Measurements from ENCODE around the gene PCCA.

The PCCA gene

DNA sequence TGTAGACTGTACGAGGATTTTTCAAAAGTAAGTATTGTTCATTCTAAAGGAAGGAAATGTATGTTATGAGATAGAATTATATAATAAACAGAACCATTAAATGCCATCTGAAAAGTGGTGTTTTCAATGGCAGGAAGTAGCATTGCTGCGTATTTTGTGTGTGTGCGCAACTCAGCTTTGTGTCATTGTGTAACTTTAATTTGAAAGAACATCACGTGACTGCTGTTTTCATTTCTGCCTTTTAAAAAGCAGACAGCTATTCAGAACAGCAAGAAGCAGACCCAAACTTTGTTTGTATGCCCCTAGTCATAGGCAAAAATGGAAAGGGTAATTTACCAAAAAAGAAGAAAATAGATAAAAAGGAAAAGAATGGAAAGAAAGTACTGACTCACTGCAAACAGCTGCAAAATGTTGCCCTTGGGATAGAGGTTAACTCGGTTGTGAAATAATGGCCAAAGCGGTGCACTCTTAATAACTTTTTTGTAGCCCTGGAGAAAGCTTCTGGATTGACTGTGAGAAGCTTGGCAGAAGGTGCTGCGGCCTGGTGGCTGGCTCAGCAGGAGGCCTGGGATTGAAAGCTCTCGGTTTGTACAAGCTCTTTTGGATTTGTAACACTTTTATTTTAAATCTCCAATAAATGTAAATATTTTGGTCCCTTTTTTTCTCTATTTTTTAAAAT, 402.4 kb downstream of the PCCA start:
- no peak for TF ChIP-seq GATA1 (IDR thresholded peaks at IDR 0.05; ENCODE audit: low read depth, low read length)
- no peak for TF ChIP-seq POLR2A (IDR thresholded peaks at IDR 0.05; ENCODE audit: low read length)
- DNase-seq, result no peak

DNA sequence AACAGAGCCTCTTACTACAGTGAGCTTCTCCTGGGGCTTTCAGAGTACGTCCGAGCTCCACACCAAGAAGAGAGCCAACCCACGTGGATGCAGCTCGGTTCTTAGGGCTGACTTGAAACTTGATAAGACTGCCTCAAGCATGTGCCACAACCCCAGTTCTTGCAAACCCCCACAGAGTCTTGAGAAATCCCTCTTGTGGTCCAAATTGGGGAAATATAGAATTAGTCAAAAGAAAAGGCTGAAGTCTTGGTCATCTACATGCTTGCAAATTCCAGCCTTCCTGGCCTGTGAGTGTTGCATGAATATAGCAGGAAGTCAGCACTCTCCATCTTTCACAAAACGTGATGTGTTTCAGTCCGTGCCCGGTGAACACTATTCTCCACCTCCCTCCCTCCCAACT, 404.5 kb downstream of the PCCA start:
- TF ChIP-seq GATA1 (IDR thresholded peaks at IDR 0.05; ENCODE audit: low read depth, low read length) (no peak), POLR2A (IDR thresholded peaks at IDR 0.05; ENCODE audit: low read length) (no peak)
- no peak for DNase-seq

- TF ChIP-seq GATA1 (IDR thresholded peaks at IDR 0.05; ENCODE audit: low read depth, low read length), result no peak
- no peak for TF ChIP-seq POLR2A (IDR thresholded peaks at IDR 0.05; ENCODE audit: low read length)
- DNase-seq, result no peak
Measured at GRCh38 chr13:100495455-100495854, 406.6 kb downstream of the PCCA start.

GRCh38 chr13:100497389-100497788, 408.5 kb downstream of the PCCA start:
- TF ChIP-seq POLR2A (IDR thresholded peaks at IDR 0.05; ENCODE audit: low read length) (no peak), GATA1 (IDR thresholded peaks at IDR 0.05; ENCODE audit: low read depth, low read length) (no peak)
- DNase-seq, result no peak

GRCh38 chr13:100502446-100502845, 413.6 kb downstream of the PCCA start:
- TF ChIP-seq POLR2A (IDR thresholded peaks at IDR 0.05; ENCODE audit: low read length), result no peak
- no peak for TF ChIP-seq GATA1 (IDR thresholded peaks at IDR 0.05; ENCODE audit: low read depth, low read length)
- no peak for DNase-seq

GRCh38 chr13:100503622-100504021, 414.7 kb downstream of the PCCA start:
- TF ChIP-seq GATA1 (IDR thresholded peaks at IDR 0.05; ENCODE audit: low read depth, low read length) (no peak), POLR2A (IDR thresholded peaks at IDR 0.05; ENCODE audit: low read length) (no peak)
- no peak for DNase-seq

GRCh38 chr13:100506154-100506553, 417.3 kb downstream of the PCCA start:
- TF ChIP-seq POLR2A (IDR thresholded peaks at IDR 0.05; ENCODE audit: low read length) (no peak), GATA1 (IDR thresholded peaks at IDR 0.05; ENCODE audit: low read depth, low read length) (no peak)

DNA sequence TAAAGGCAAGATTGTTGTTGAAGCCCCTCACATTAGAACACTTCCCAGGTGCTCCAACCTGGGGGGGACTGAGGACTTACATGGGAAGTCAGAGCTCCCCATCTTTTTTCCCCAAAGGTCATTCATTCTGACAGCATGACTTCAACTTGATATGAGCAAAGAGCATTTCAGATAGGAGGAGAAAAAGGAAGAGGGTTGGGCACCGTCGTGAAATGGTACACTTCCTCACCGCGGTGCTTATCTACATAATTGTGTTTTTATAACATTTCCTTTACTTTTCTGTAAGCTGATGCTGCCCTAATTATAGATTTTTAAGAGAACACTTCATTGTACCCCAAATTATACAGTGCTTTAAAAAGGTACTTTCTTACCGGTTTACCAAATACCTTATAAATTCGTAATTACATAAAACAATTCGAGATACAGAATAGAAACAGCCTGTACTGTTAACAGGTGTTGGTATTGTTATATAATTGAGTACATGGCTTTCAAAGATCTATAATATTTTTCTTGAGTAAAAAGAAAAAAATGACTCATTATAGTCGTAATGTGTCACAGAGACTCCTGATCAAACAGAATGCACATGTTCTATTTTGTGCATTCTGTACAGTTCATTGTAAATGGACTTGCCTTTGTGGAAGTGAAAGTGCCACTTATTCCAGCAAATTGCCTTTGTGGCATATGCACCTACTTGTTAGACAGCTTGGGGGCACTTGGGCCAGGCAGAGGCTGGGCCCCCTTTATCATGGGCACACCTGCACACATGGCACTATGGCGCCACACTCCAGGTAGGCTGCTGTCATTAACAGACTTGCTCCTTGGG, 417.9 kb downstream of the PCCA start:
- no peak for DNase-seq
- TF ChIP-seq GATA1 (IDR thresholded peaks at IDR 0.05; ENCODE audit: low read depth, low read length), result no peak
- no peak for TF ChIP-seq POLR2A (IDR thresholded peaks at IDR 0.05; ENCODE audit: low read length)

More at GRCh38 chr13:100506154-100506553, 417.3 kb downstream of the PCCA start:
- DNase-seq, result no peak

- TF ChIP-seq GATA1 (IDR thresholded peaks at IDR 0.05; ENCODE audit: low read depth, low read length) (no peak), POLR2A (IDR thresholded peaks at IDR 0.05; ENCODE audit: low read length) (no peak)
- no peak for DNase-seq
Measured at GRCh38 chr13:100508455-100508854, 419.6 kb downstream of the PCCA start.

- DNase-seq, result no peak
- TF ChIP-seq GATA1 (IDR thresholded peaks at IDR 0.05; ENCODE audit: low read depth, low read length) (no peak), POLR2A (IDR thresholded peaks at IDR 0.05; ENCODE audit: low read length) (no peak)
Measured at GRCh38 chr13:100508996-100509395, 420.1 kb downstream of the PCCA start.

DNA sequence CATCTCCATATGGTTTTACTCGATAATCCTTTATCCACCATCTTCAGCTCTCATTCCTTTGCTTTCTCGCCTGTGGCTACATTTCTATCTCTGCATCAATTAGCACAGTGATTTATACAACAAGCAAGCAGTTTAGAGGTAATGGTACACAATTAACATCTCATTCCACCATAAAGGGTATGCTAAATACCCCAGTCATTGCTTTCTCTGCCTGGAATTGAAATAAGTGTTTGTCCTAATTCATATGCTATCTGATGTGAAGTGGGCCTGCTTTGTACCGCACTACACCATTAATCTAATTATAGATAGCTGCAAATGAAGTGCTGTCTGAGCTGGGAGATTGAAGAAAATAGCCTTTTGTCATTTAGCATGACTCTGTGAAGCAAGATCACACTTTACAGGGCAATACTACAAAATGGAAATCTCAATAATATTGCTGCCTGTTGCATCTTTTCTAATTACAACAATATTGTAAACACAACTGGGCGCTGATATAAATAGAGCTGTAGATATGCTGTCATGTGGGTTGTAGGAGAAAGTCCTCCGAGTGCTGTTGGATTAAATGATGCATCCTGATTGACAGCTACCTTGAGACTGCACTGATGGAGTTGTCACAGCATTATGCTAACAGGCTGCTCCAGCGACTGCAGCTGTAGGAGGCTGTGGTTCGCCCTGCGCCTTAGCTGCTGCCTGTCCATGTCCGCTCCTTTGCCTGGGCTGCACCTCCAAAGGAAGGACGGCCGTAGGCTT, 421.5 kb downstream of the PCCA start:
- no peak for TF ChIP-seq GATA1 (IDR thresholded peaks at IDR 0.05; ENCODE audit: low read depth, low read length)
- TF ChIP-seq POLR2A (IDR thresholded peaks at IDR 0.05; ENCODE audit: low read length), result no peak
- no peak for DNase-seq

DNA sequence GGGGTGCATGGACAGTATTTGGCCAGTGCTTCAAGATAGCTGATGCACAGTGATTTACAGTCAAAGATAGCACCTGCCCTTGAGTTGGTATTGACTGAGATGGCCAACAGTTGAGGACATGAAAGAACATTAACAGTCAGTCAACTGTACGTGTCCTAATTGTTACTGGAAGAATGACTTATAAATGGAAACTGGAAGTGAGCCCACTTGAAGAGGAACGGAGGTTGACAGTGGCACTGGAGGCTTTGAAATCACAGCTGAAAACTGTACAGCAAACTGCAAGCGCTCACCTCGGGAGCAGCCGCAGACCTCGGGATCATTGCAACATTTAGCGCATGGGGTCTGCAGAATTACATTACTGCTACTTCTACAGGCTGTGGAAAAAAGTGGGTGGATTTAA, 422.6 kb downstream of the PCCA start:
- TF ChIP-seq GATA1 (IDR thresholded peaks at IDR 0.05; ENCODE audit: low read depth, low read length), result no peak
- no peak for TF ChIP-seq POLR2A (IDR thresholded peaks at IDR 0.05; ENCODE audit: low read length)
- DNase-seq, result no peak

DNA sequence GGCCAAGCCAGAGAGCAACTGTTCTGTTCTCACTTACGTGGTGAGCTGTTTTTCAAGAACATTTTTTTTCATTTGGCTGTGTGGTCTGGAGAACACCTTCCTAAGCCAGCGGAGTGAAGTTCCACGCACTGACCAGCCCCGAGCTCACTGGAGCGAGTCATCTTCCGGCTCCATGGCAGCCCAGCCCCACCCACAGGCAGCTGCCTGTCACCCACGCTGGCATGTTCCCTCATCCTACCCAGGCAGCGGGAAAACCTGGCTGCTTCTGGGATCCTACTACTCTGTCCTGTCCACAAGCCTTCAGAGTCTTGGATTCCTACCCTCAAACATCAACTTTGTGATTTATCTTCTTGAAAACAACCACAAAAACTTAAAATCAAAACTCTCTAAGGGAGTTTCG, 423.5 kb downstream of the PCCA start:
- TF ChIP-seq GATA1 (IDR thresholded peaks at IDR 0.05; ENCODE audit: low read depth, low read length) (no peak), POLR2A (IDR thresholded peaks at IDR 0.05; ENCODE audit: low read length) (no peak)
- no peak for DNase-seq

GRCh38 chr13:100513171-100513570, 424.3 kb downstream of the PCCA start:
- DNase-seq, result no peak
- TF ChIP-seq GATA1 (IDR thresholded peaks at IDR 0.05; ENCODE audit: low read depth, low read length) (no peak), POLR2A (IDR thresholded peaks at IDR 0.05; ENCODE audit: low read length) (no peak)

Data from erythroblast (primary cell).